HG03103 (cell line): ENCODE results near the gene CIT.
"Not testable (repeated sequence)": the region's sequence is repeated elsewhere in the genome, so short reads cannot be mapped to it uniquely, and the experiment has no call there.

Experiments
- ATAC-seq: cut with Tn5 transposase; IDR thresholded peaks from one replicate; pipeline ENCODE4 v1.9.1; 2021; ENCODE audit warnings: low read depth; ENCODE audit not compliant: unreplicated experiment

Gene CIT, protein sequence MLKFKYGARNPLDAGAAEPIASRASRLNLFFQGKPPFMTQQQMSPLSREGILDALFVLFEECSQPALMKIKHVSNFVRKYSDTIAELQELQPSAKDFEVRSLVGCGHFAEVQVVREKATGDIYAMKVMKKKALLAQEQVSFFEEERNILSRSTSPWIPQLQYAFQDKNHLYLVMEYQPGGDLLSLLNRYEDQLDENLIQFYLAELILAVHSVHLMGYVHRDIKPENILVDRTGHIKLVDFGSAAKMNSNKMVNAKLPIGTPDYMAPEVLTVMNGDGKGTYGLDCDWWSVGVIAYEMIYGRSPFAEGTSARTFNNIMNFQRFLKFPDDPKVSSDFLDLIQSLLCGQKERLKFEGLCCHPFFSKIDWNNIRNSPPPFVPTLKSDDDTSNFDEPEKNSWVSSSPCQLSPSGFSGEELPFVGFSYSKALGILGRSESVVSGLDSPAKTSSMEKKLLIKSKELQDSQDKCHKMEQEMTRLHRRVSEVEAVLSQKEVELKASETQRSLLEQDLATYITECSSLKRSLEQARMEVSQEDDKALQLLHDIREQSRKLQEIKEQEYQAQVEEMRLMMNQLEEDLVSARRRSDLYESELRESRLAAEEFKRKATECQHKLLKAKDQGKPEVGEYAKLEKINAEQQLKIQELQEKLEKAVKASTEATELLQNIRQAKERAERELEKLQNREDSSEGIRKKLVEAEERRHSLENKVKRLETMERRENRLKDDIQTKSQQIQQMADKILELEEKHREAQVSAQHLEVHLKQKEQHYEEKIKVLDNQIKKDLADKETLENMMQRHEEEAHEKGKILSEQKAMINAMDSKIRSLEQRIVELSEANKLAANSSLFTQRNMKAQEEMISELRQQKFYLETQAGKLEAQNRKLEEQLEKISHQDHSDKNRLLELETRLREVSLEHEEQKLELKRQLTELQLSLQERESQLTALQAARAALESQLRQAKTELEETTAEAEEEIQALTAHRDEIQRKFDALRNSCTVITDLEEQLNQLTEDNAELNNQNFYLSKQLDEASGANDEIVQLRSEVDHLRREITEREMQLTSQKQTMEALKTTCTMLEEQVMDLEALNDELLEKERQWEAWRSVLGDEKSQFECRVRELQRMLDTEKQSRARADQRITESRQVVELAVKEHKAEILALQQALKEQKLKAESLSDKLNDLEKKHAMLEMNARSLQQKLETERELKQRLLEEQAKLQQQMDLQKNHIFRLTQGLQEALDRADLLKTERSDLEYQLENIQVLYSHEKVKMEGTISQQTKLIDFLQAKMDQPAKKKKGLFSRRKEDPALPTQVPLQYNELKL (N-terminal part only)

DNA sequence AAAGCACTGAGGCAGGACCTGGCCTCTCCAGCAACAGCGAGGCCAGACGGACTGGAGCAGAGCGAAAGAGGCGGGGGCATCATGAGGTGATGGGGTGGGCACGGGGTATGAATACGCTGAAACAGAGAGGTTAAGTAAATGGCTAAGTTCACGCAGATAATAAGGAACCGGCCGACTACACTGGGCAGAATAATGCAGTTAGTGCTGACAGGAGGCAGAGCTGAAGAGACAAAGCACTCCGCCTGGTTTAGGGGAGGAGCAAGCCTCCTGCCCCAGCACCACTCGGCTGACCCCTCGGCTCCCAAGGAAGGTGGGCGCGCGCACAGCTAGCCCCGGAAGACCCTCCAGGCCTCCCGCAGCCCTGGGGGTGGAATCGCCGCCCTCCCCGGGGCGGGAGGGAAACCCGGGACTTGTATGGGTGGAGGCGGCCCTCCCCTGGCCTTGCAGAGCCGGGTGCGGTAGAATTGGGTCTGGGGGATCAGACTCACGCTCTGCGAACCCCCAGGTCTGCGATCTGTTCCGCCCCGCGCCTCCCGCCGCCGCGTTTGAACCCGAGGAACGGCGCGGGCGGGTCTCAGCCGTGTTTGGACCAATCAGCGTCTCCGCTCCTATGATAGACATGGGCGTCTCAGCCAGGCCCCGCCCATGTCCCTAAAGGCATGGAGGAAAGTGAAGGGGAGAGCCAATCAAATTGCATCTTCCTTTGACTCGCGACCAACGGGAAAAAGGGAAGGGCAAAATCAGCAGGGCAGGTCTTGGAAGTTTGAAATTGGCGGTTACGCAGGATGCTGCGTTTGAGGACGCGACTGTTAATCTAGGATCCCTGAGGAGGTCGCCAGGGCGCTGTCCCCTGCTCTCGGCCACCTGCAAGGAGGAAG is at the start of gene CIT:
CIT (minus strand) TSS at position 560 of the 878 bp plus-strand sequence. CDS start 1,152 bp downstream, outside the sequence.
- ATAC-seq = peak; percentile 99

DNA sequence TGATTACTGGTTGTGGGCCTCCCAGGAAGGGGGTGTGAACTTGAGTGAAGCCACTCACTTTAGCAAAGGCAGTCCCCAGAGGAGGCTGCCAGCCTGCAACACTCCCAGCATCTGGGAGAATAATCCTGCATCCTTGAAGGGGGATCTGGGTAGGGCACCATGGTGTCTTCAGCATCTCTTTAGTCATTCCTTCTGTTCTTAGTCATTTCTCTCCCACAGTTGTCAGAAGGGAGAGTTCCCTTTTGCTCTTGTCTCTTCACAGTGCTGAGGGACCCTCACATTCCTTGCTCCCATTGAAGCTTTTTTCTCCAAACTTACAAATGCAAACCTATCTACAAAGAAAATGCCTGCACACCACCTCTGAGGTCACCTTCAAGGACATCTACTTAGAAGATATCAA is 48.1 kb upstream of the CIT start:
- ATAC-seq = no peak

- no peak for ATAC-seq
Observed at GRCh38 chr12:119920064-119920463, 42.9 kb upstream of the CIT start.

- no peak for ATAC-seq
Observed at GRCh38 chr12:119915894-119916510, 38.9 kb upstream of the CIT start.

GRCh38 chr12:119914666-119915065 is 37.5 kb upstream of the CIT start:
- no peak for ATAC-seq

DNA sequence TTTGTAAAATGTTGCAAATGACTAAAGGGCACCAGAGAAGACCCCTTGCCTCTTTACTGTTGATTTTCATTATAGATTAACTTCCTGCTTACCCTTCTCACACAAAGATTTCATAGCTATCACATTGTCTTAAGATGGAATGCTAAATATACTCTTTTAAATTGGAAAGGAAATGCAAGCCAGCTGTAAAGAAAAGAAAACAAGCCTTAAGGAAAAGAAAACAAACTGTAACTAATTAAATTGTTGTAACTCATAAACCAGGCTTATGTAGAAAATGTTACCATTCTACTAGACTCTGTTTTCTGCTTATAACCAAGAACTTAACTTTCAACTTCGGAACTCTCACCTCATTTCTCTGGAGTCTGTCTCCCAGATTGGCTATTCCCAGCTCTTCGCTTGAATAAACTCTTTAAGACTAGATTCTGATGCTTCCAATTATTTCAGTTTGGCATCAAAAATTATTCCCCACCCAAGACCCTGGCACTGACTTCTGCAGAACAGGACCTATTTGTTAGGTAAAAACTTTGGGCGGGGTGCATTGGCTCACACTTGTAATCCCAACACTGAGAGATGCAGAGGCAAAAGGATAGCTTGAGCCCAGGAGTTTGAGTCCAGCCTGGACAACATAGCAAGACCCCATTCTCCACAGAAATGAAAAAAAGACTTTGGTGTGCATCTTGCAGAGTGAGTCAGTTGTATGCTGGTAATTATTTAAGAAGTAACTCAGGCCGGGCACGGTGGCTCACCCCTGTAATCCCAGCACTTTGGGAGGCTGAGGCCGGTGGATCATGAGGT is 36.6 kb upstream of the CIT start:
- ATAC-seq = no peak

DNA sequence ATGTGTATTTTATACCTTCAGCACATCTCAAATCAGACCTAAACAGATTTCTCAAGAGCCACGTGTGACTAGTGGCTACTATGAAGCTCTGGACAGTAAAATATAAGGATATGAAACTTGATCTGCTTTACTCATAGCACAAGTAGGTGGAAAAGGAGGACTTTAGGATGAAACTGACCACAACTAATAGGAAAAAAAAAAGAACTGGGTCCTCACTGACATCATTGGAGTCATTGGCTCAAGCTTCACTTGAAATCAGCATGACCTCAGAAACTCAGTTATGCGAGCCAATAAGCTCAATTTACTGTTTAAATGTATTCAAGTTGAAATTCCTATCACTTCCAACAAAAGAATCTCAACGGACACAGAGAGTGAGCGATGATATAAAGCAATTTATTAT is 34.1 kb upstream of the CIT start:
- no peak for ATAC-seq

GRCh38 chr12:119910586-119910985 is 33.5 kb upstream of the CIT start:
- no peak for ATAC-seq

DNA sequence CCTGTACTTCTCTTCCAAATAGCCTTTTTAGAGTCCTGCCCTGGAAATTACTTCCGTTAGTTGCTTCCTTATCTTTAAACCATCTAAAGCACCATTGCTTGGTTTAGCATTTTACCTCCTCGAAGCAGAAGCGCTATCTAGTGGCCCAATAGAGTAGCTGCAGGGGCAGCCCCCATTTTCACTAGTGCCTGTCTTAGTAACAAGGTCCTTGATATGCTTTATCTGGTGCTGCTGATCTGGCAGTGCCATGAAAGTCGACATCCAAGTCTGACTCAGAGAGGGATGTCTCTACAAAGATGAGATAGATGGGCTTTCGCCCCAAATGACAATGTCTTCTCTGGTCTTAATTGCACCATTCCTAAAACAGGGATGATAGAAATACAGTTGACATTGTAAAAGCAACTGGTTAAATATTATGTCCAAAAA is 25.0 kb upstream of the CIT start:
- peak; percentile 94 for ATAC-seq

DNA sequence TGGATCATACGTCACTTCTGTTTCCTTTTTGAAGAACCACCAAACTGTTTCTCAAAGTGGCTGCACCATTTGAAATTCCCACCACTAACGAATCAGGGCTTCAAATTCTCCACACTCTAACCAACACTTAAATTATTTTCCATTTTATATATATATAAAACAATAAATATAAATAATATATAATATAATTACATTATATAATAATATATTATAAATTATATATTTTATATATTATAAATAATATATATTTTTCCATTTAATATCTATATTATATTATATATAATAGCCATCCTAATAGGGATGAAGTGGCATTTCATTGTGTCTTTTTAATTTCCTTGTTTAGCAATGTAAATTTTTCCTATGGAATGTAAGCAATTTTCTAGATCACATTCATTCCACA is 24.6 kb upstream of the CIT start:
- no peak for ATAC-seq

DNA sequence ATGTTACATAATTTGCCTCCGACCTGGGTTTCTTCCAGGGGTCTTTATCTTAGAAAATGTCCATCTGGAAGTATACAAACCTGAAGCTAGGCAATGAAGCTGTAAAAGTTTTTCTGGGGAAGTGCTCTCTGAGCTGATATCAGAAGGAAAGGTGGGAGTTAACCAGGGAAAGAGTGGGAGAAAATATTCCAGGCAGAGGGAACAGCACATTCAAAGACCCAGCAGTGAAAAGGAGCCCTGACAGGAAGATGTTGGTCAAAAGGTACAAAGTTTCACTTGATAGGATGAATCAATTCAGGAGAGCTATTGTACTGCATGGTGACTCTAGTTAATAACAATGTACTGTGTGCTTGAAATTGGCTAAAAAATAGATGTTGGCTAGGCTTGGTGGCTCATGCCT is 17.8 kb upstream of the CIT start:
- no peak for ATAC-seq

DNA sequence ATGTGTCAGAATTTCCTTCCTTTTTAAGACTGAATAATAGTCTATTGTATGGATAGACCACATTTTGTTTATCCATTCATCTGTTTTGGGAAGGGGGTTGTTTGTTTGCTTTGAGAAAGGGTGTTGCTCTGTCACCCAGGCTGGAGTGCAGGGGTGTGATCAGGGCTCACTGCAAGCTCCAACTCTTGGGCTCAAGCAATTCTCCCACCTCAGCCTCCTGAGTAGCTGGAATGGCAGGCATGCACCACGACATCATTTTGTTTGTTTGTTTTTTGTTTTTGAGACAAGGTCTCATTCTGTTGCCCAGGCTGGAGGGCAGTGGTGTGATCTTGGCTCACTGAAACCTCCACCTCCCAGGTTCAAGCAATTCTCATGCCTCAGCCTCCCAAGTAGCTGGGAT is 15.5 kb upstream of the CIT start:
- not testable (repeated sequence) for ATAC-seq

DNA sequence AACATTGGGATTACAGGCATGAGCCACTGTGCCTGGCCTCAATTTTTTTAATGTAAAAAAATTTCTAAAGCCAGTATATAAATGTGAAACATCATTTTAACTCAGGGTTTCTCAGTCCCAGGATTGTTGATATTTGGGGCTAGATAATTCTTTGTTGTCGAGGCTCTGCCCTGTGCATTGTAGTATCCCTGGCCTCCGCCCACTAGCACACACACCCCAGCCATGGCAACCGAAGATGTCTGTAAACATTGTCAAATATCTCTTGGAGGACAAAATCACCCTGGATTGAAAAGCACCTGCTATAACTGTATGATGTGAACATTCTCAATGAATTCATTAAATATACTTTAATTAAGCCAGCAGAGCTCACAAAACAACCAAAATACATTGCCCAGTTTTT is 8.4 kb upstream of the CIT start:
- no peak for ATAC-seq

DNA sequence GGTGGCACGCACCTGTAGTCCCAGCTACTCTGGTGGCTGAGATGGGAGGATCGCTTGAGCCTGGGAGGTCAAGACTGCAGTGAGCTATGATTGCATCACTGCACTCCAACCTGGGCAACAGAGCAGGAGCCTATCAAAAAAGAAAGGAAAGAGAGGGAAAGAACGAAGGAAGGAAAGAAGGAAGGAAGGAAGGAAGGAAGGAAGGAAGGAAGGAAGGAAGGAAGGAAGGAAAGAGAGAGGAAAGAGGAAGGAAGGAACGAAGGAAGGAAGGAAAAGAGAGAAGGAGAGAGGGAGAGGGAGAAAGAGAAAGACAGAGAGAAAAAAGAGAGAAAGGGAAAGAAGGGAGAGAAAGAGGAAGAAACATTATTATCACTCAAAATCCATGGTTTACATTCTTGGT is 6.7 kb upstream of the CIT start:
- ATAC-seq = not testable (repeated sequence)

- ATAC-seq = no peak
Observed at GRCh38 chr12:119883237-119883636, 6.1 kb upstream of the CIT start.

DNA sequence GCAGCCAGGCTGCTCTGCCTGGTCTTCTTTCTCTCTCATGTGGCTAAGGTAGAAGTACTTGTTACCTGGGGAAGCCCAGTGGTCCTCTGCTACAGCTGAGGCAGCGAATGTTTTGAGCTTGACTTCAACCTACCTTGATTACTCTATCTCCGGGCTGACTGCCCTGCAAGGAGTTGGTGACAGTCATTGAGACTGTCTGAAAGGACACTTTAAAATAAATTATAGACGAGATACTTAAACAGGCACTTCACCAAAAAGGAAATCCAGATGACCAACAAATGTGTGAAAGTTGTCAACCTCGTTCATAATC is 474 bp upstream of the CIT start:
- peak; percentile 41 for ATAC-seq

DNA sequence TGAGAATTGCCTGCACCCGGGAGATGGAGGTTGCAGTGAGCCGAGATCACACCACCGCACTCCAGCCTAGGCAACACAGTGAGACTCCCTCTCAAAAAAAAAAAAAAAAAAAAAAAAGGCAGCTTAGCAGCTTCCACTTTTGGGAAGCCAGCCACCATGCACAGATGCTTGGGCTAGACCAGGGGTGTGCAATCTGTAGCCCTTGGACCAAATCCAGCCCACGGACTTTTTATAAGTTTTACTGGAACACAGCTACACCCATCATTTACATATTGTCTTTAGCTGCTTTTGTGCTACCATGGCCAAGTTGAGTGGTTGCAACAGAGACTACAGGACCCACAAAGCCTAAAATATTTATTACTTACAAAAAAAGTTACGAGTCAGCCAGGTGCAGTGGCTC is 6.7 kb downstream of the CIT start:
- no peak for ATAC-seq

DNA sequence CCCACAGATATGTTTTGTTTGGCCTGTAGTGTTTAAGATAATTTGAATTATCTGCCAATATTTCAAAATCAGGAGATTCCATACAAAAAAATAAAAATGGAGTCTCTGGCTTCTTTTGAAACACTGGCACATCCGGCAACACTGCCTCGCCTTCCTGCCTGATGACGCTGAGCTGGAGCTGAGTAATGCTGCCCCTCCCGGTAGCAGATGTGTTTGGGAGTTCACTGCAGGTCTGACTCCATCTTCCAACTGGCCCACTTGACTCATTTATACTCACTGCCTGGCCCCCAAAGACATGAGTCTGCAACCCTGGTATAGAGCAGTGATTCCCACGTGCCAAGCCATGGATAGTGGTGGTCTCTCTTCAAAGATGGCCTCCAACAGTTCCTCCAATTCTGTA is 7.4 kb downstream of the CIT start:
- ATAC-seq = no peak

- no peak for ATAC-seq
Observed at GRCh38 chr12:119868992-119869391, 8.1 kb downstream of the CIT start.
